GM23338 (cell line): ENCODE data around the gene SPIRE2. TPM values are rescaled to one million over a fixed set of nuclear protein-coding genes. Genes with fewer than 3 reads are reported as not detected.

Source experiments
- ATAC-seq: fragments of 200-7000 bp; cut with Tn5 transposase; 3 replicates; pipeline ENCODE4 v1.9.1; 2020
- DNase-seq: peaks from one replicate; pipeline ENCODE4 v3.0.0-alpha.2; 2015; ENCODE audit warnings: low spot score
- H2AFZ ChIP-seq: fragments of 200-600 bp; sonication (generic); 2 replicates; pipeline ENCODE4 v1.8.0; 2016; ENCODE audit warnings: antibody characterized with exemption, mild to moderate bottlenecking, moderate library complexity
- H3F3A ChIP-seq: fragments of 200-600 bp; sonication (generic); replicated peaks from 2 replicates; pipeline ENCODE4 v1.8.0; 2017; ENCODE audit warnings: antibody characterized with exemption, mixed run types, low read depth
- H3K27ac ChIP-seq: fragments of 200-600 bp; sonication (generic); 2 replicates; pipeline ENCODE4 v1.6.1; 2016; ENCODE audit warnings: low read depth
- H3K27me3 ChIP-seq: fragments of 200-600 bp; sonication (generic); 2 replicates; pipeline ENCODE4 v1.8.0; 2016; ENCODE audit warnings: mild to moderate bottlenecking, mixed run types, moderate library complexity; ENCODE audit not compliant: insufficient read depth
- H3K36me3 ChIP-seq: fragments of 200-600 bp; sonication (generic); 2 replicates; pipeline ENCODE4 v1.8.0; 2016; ENCODE audit warnings: mild to moderate bottlenecking; ENCODE audit not compliant: insufficient read depth
- H3K4me1 ChIP-seq: fragments of 200-600 bp; sonication (generic); 2 replicates; pipeline ENCODE4 v1.8.0; 2016; ENCODE audit warnings: mild to moderate bottlenecking, moderate library complexity; ENCODE audit not compliant: insufficient read depth
- H3K4me2 ChIP-seq: fragments of 200-600 bp; sonication (generic); 2 replicates; pipeline ENCODE4 v1.7.1; 2017; ENCODE audit warnings: mixed run types
- H3K4me3 ChIP-seq: fragments of 200-600 bp; sonication (generic); 2 replicates; pipeline ENCODE4 v1.6.1; 2016; ENCODE audit warnings: mixed run types
- H3K79me2 ChIP-seq: fragments of 200-600 bp; sonication (generic); replicated peaks from 2 replicates; pipeline ENCODE4 v1.8.0; 2017; ENCODE audit warnings: mild to moderate bottlenecking; ENCODE audit not compliant: insufficient read depth
- H3K9me2 ChIP-seq: fragments of 200-600 bp; sonication (generic); 2 replicates; pipeline ENCODE4 v1.8.0; 2017; ENCODE audit not compliant: insufficient read depth
- H4K20me1 ChIP-seq: fragments of 200-600 bp; sonication (generic); replicated peaks from 2 replicates; pipeline ENCODE4 v1.8.0; 2017; ENCODE audit warnings: mild to moderate bottlenecking; ENCODE audit not compliant: insufficient read depth
- H3K27ac Mint-ChIP-seq: 2 replicates; pipeline ENCODE4 v1.8.0; 2020; ENCODE audit warnings: inconsistent platforms, mild to moderate bottlenecking, moderate library complexity, mixed read lengths
- H3K27me3 Mint-ChIP-seq: 3 replicates; pipeline ENCODE4 v1.8.0; 2022; ENCODE audit warnings: low read depth, mild to moderate bottlenecking, moderate library complexity, mixed read lengths, inconsistent platforms; ENCODE audit not compliant: insufficient read depth, poor library complexity
- H3K36me3 Mint-ChIP-seq: 3 replicates; pipeline ENCODE4 v1.8.0; 2021; ENCODE audit warnings: low read depth, mild to moderate bottlenecking, inconsistent platforms, moderate library complexity, mixed read lengths
- H3K4me1 Mint-ChIP-seq: 3 replicates; pipeline ENCODE4 v1.8.0; 2020; ENCODE audit warnings: mild to moderate bottlenecking, inconsistent platforms, mixed read lengths
- H3K4me3 Mint-ChIP-seq: 3 replicates; pipeline ENCODE4 v1.8.0; 2021; ENCODE audit warnings: moderate library complexity, mild to moderate bottlenecking, inconsistent platforms, mixed read lengths
- H3K9me3 Mint-ChIP-seq: 3 replicates; pipeline ENCODE4 v1.8.0; 2020; ENCODE audit warnings: moderate library complexity, mild to moderate bottlenecking, inconsistent platforms, mixed read lengths
- CREB1 ChIP-seq: fragments of 250-450 bp; sonication (Bioruptor Pico); IDR thresholded peaks from 2 replicates; pipeline ENCODE4 v1.5.0; 2020; ENCODE audit warnings: low read depth, mild to moderate bottlenecking, moderate library complexity
- ETS1 ChIP-seq: IDR thresholded peaks from 2 replicates; pipeline ENCODE4 v1.6.1; 2016; ENCODE audit warnings: antibody characterized with exemption
- EZH2 ChIP-seq: fragments of 200-600 bp; sonication (generic); IDR thresholded peaks from one replicate; pipeline ENCODE4 v1.8.0; 2017; ENCODE audit warnings: antibody characterized with exemption, mild to moderate bottlenecking, low read depth; ENCODE audit not compliant: unreplicated experiment
- EZH2phosphoT487 ChIP-seq: fragments of 200-600 bp; sonication (generic); IDR thresholded peaks from one replicate; pipeline ENCODE4 v1.8.1; 2018; ENCODE audit warnings: antibody characterized with exemption; ENCODE audit not compliant: unreplicated experiment
- JUNB ChIP-seq: IDR thresholded peaks from one replicate; pipeline ENCODE4 v1.6.1; 2016; ENCODE audit warnings: antibody characterized with exemption; ENCODE audit not compliant: unreplicated experiment
- NANOG ChIP-seq: IDR thresholded peaks from 2 replicates; pipeline ENCODE4 v1.6.1; 2016; ENCODE audit warnings: antibody characterized with exemption, borderline replicate concordance
- POLR2AphosphoS5 ChIP-seq: IDR thresholded peaks from 2 replicates; pipeline ENCODE4 v1.6.1; 2016; ENCODE audit warnings: antibody characterized with exemption, low read depth
- REST ChIP-seq: IDR thresholded peaks from one replicate; pipeline ENCODE4 v1.6.1; 2018; ENCODE audit warnings: antibody characterized with exemption; ENCODE audit not compliant: unreplicated experiment
- STAT1 ChIP-seq: IDR thresholded peaks from one replicate; pipeline ENCODE4 v1.6.1; 2016; ENCODE audit warnings: antibody characterized with exemption; ENCODE audit not compliant: unreplicated experiment
- ZNF462 ChIP-seq: fragments of 250-450 bp; sonication (Bioruptor Pico); IDR thresholded peaks from 2 replicates; pipeline ENCODE4 v1.5.0; 2020; ENCODE audit warnings: mild to moderate bottlenecking, moderate library complexity
- polyA plus RNA-seq: library from polyadenylated mRNA; unstranded; fragments of >200 nt; fragmentation: Nextera tagmentation; extraction: Ambion mirVana; gene quantifications from 2 replicates; pipeline ENCODE4 v1.2.1, GENCODE V29; 2016
- total RNA-seq: library from RNA; depleted of rRNA; stranded (reverse); fragments of >200 nt; shearing (Covaris generic); gene quantifications from 2 replicates; pipeline ENCODE4 v1.2.3, GENCODE V29; 2014

The SPIRE2 gene
- total and polyA plus RNA-seq, 2 experiments from 2014 or later = 5.0 to 15.2 TPM

GRCh38 chr16:89899879-89900481, 71.7 kb downstream of the SPIRE2 start (continued):
- TF ChIP-seq REST (no peak), EZH2phosphoT487 (no peak), EZH2 (no peak), JUNB (no peak)

- H3K4me3 Mint-ChIP-seq = no peak overlapping the region
- no peak overlapping the region for H3K27ac Mint-ChIP-seq
- Histone ChIP-seq H4K20me1 (no peaks in the 10 kb centered on the region; the same call in 1 of the 2 replicates), H3K27me3 (no peaks in the 10 kb centered on the region), H3K4me2 (no peak overlapping the region), H3K36me3 (peaks cover 6% of the 10 kb centered on the region; the same call in 1 of the 2 replicates), H2AFZ (no peak overlapping the region), H3K4me3 (no peak overlapping the region), H3K9me2 (no peaks in the 10 kb centered on the region), H3F3A (0 out of 2 replicates have a peak, but pooled peaks cover 7% of the 10 kb centered on the region), H3K79me2 (no peaks in the 10 kb centered on the region), H3K27ac (no peak overlapping the region), H3K4me1 (no peaks in the 10 kb centered on the region)
- no peaks in the 10 kb centered on the region; the same call in 2 of the 3 replicates for H3K9me3 Mint-ChIP-seq
- DNase-seq (no peak), ATAC-seq (no peak)
- peaks cover 49% of the 10 kb centered on the region for H3K36me3 Mint-ChIP-seq
- peaks cover 7% of the 10 kb centered on the region for H3K27me3 Mint-ChIP-seq
- TF ChIP-seq CREB1 (CRISPR knock-in tag) = no peak
- TF ChIP-seq POLR2AphosphoS5 = no peak
- TF ChIP-seq EZH2phosphoT487 = no peak
- no peak for TF ChIP-seq REST
- TF ChIP-seq ZNF462 (CRISPR knock-in tag) = no peak
- TF ChIP-seq ETS1 = no peak
- no peak for TF ChIP-seq STAT1
- no peak for TF ChIP-seq JUNB
- TF ChIP-seq NANOG = no peak
- TF ChIP-seq EZH2 = no peak
- no peaks in the 10 kb centered on the region for H3K4me1 Mint-ChIP-seq
These were observed 72.6 kb downstream of the SPIRE2 start for GRCh38 chr16:89900885-89901284.
